HEK293 (cell line): Measurements from ENCODE around the gene ATPAF2.

Experiments
- CTCF ChIA-PET: fragments of 350-600 bp; formaldehyde crosslinking; extraction: SDS; loops from one replicate; lab custom pipeline; 2021; ENCODE audit warnings: antibody characterized with exemption; lab: Yijun Ruan, JAX
- POLR2A ChIA-PET: fragments of 300-600 bp; formaldehyde crosslinking; extraction: SDS; loops from one replicate; lab custom pipeline; 2020; ENCODE audit warnings: antibody characterized with exemption, inconsistent platforms; lab: Yijun Ruan, JAX
- H3K27ac ChIP-seq: fragments of 200-500 bp; sonication (Bioruptor generic); 2 replicates; pipeline ENCODE4 v1.5.1; 2014; ENCODE audit warnings: low read depth, low read length, control low read depth, inconsistent platforms; ENCODE audit errors: extremely low read depth
- H3K36me3 ChIP-seq, 2 experiments: fragments of 200-500 bp in 1 of 2; sonication (Bioruptor generic) in 1 of 2; 1 replicate in 1 of 2; 2 replicates in 1 of 2; pipeline ENCODE4 v1.5.1; 2014 to 2017; ENCODE audit warnings: inconsistent platforms in 2 of 2, low read length in 2 of 2; ENCODE audit not compliant: control insufficient read depth in 2 of 2, insufficient read depth in 1 of 2
- H3K4me1 ChIP-seq: fragments of 200-500 bp; sonication (Bioruptor generic); 2 replicates; pipeline ENCODE4 v1.5.1; 2014; ENCODE audit warnings: mild to moderate bottlenecking, low read length, inconsistent platforms; ENCODE audit not compliant: control insufficient read depth, insufficient read depth
- H3K4me3 ChIP-seq: 2 replicates; pipeline ENCODE4 v1.5.1; 2011; ENCODE audit warnings: low read depth, mild to moderate bottlenecking, control low read depth, low read length, moderate library complexity
- H3K9me3 ChIP-seq: fragments of 200-500 bp; sonication (Bioruptor generic); 2 replicates; pipeline ENCODE4 v1.5.1; 2014; ENCODE audit warnings: low read depth, low read length, inconsistent platforms; ENCODE audit not compliant: control insufficient read depth, insufficient read depth
- EGR2 ChIP-seq: fragments of 450-650 bp; formaldehyde crosslinking; IDR thresholded peaks from 2 replicates; pipeline ENCODE4 v1.5.1; 2016; ENCODE audit warnings: low read depth, missing biosample characterization, missing genetic modification characterization
- ELK4 ChIP-seq: IDR thresholded peaks from 2 replicates; pipeline ENCODE4 v1.6.1; 2011; ENCODE audit warnings: mild to moderate bottlenecking, low read depth, low read length, borderline replicate concordance
- GLIS1 ChIP-seq: fragments of 450-650 bp; formaldehyde crosslinking; IDR thresholded peaks from 2 replicates; pipeline ENCODE4 v1.5.1; 2016; ENCODE audit warnings: missing biosample characterization, missing genetic modification characterization
- GLIS2 ChIP-seq: fragments of 450-650 bp; formaldehyde crosslinking; IDR thresholded peaks from 2 replicates; pipeline ENCODE4 v1.5.1; 2016; ENCODE audit warnings: missing biosample characterization, missing genetic modification characterization
- HOXC10 ChIP-seq: sonication (generic); formaldehyde crosslinking; IDR thresholded peaks from 2 replicates; pipeline ENCODE4 v1.8.1; 2023; ENCODE audit warnings: mild to moderate bottlenecking, missing genetic modification reagents
- MEIS1 ChIP-seq: sonication (generic); formaldehyde crosslinking; IDR thresholded peaks from 2 replicates; pipeline ENCODE4 v1.8.1; 2022; ENCODE audit warnings: missing genetic modification reagents, mild to moderate bottlenecking, borderline replicate concordance
- OSR2 ChIP-seq: fragments of 450-650 bp; formaldehyde crosslinking; IDR thresholded peaks from 2 replicates; pipeline ENCODE4 v1.5.1; 2016; ENCODE audit warnings: missing biosample characterization, missing genetic modification characterization
- OVOL3 ChIP-seq: fragments of 450-650 bp; formaldehyde crosslinking; IDR thresholded peaks from 2 replicates; pipeline ENCODE4 v1.5.1; 2016; ENCODE audit warnings: missing biosample characterization, missing genetic modification characterization
- PRDM1 ChIP-seq: fragments of 450-650 bp; formaldehyde crosslinking; IDR thresholded peaks from 2 replicates; pipeline ENCODE4; 2016; ENCODE audit warnings: missing biosample characterization, missing genetic modification characterization
- SCRT1 ChIP-seq: fragments of 450-650 bp; formaldehyde crosslinking; IDR thresholded peaks from 2 replicates; pipeline ENCODE4 v1.5.1; 2016; ENCODE audit warnings: missing biosample characterization, missing genetic modification characterization, borderline replicate concordance
- SCRT2 ChIP-seq: fragments of 450-650 bp; formaldehyde crosslinking; IDR thresholded peaks from 2 replicates; pipeline ENCODE4 v1.5.1; 2016; ENCODE audit warnings: missing biosample characterization, missing genetic modification characterization
- YY2 ChIP-seq: fragments of 450-650 bp; formaldehyde crosslinking; IDR thresholded peaks from 2 replicates; pipeline ENCODE4 v1.5.1; 2016; ENCODE audit warnings: missing biosample characterization, missing genetic modification characterization
- ZBTB11 ChIP-seq: fragments of 450-650 bp; formaldehyde crosslinking; conservative IDR thresholded peaks from 2 replicates; pipeline ENCODE4 v1.5.1; 2016; ENCODE audit warnings: low read depth, missing biosample characterization, missing genetic modification characterization
- ZBTB48 ChIP-seq: fragments of 450-650 bp; formaldehyde crosslinking; IDR thresholded peaks from 2 replicates; pipeline ENCODE4 v1.5.1; 2016; ENCODE audit warnings: missing biosample characterization, missing genetic modification characterization
- ZFHX2 ChIP-seq: fragments of 450-650 bp; formaldehyde crosslinking; conservative IDR thresholded peaks from 2 replicates; pipeline ENCODE4 v1.5.1; 2016; ENCODE audit warnings: missing biosample characterization, missing genetic modification characterization
- ZIC2 ChIP-seq: fragments of 450-650 bp; formaldehyde crosslinking; IDR thresholded peaks from 2 replicates; pipeline ENCODE4 v1.5.1; 2016; ENCODE audit warnings: missing biosample characterization, missing genetic modification characterization
- ZNF133 ChIP-seq: fragments of 450-650 bp; formaldehyde crosslinking; IDR thresholded peaks from 2 replicates; pipeline ENCODE4 v1.5.1; 2016; ENCODE audit warnings: missing biosample characterization, missing genetic modification characterization
- ZNF138 ChIP-seq: fragments of 450-650 bp; formaldehyde crosslinking; IDR thresholded peaks from 2 replicates; pipeline ENCODE4 v1.5.1; 2016; ENCODE audit warnings: missing biosample characterization, missing genetic modification characterization, borderline replicate concordance
- ZNF140 ChIP-seq: fragments of 450-650 bp; formaldehyde crosslinking; IDR thresholded peaks from 2 replicates; pipeline ENCODE4 v1.5.1; 2016; ENCODE audit warnings: missing biosample characterization, missing genetic modification characterization
- ZNF2 ChIP-seq: fragments of 450-650 bp; formaldehyde crosslinking; IDR thresholded peaks from 2 replicates; pipeline ENCODE4 v1.5.1; 2016; ENCODE audit warnings: missing biosample characterization, missing genetic modification characterization
- ZNF23 ChIP-seq: fragments of 450-650 bp; formaldehyde crosslinking; IDR thresholded peaks from 2 replicates; pipeline ENCODE4 v1.5.1; 2016; ENCODE audit warnings: missing biosample characterization, missing genetic modification characterization, borderline replicate concordance
- ZNF280C ChIP-seq: fragments of 450-650 bp; formaldehyde crosslinking; IDR thresholded peaks from 2 replicates; pipeline ENCODE4 v1.5.1; 2016; ENCODE audit warnings: missing biosample characterization, missing genetic modification characterization
- ZNF37A ChIP-seq: fragments of 450-650 bp; IDR thresholded peaks from 2 replicates; pipeline ENCODE4 v1.5.1; 2018; ENCODE audit warnings: missing biosample characterization, missing genetic modification characterization
- ZNF48 ChIP-seq: fragments of 450-650 bp; formaldehyde crosslinking; IDR thresholded peaks from 2 replicates; pipeline ENCODE4 v1.5.1; 2016; ENCODE audit warnings: missing biosample characterization, missing genetic modification characterization
- ZNF529 ChIP-seq: fragments of 450-650 bp; formaldehyde crosslinking; IDR thresholded peaks from 2 replicates; pipeline ENCODE4 v1.5.1; 2017; ENCODE audit warnings: missing genetic modification characterization, missing biosample characterization; ENCODE audit not compliant: insufficient replicate concordance
- ZNF600 ChIP-seq: fragments of 450-650 bp; formaldehyde crosslinking; IDR thresholded peaks from 2 replicates; pipeline ENCODE4 v1.5.1; 2016; ENCODE audit warnings: missing biosample characterization, missing genetic modification characterization
- ZNF610 ChIP-seq: fragments of 450-650 bp; formaldehyde crosslinking; IDR thresholded peaks from 2 replicates; pipeline ENCODE4 v1.5.1; 2016; ENCODE audit warnings: missing biosample characterization, missing genetic modification characterization, borderline replicate concordance
- ZNF654 ChIP-seq: fragments of 450-650 bp; formaldehyde crosslinking; IDR thresholded peaks from 2 replicates; pipeline ENCODE4 v1.5.1; 2016; ENCODE audit warnings: low read depth, missing biosample characterization, missing genetic modification characterization
- ZNF747 ChIP-seq: fragments of 450-650 bp; formaldehyde crosslinking; IDR thresholded peaks from 2 replicates; pipeline ENCODE4 v1.5.1; 2016; ENCODE audit warnings: missing biosample characterization, missing genetic modification characterization
- ZNF843 ChIP-seq: fragments of 450-650 bp; formaldehyde crosslinking; IDR thresholded peaks from 2 replicates; pipeline ENCODE4 v1.5.1; 2016; ENCODE audit warnings: missing biosample characterization, missing genetic modification characterization
- ZXDB ChIP-seq: fragments of 450-650 bp; formaldehyde crosslinking; IDR thresholded peaks from 2 replicates; pipeline ENCODE4 v1.5.1; 2016; ENCODE audit warnings: missing biosample characterization, missing genetic modification characterization

Gene ATPAF2

GRCh38 chr17:18008496-18009268 lies 30.3 kb downstream of the ATPAF2 start (continued):
- no peak for TF ChIP-seq ZNF747

- Histone ChIP-seq H3K4me1 (no peaks in the 10 kb centered on the region), H3K4me3 (no peak overlapping the region), H3K36me3 (peaks cover 0 to 28% of the 10 kb centered on the region in 2 experiments; a peak in 2 of 3 replicates), H3K27ac (no peak overlapping the region), H3K9me3 (no peaks in the 10 kb centered on the region)
- ChIA-PET POLR2A (interaction anchor here (0.6 to 0.9 kb wide), 2 partner anchors 32 to 168 kb away, joined by 3 read pairs; partner anchors contain the start of genes ATPAF2 and GID4), CTCF (interaction anchor here (0.9 to 1.5 kb wide), 4 partner anchors 40 to 146 kb away, joined by 3 to 6 read pairs (median 4); no protein-coding TSS in a partner anchor)
- TF ChIP-seq SCRT1 (tag by site-specific recombination) (peak; percentile 70; the same call in 1 of the 2 replicates), ZNF529 (tag by site-specific recombination) (no peak), ZNF600 (tag by site-specific recombination) (no peak), ZNF2 (tag by site-specific recombination) (no peak), GLIS1 (tag by site-specific recombination) (peak; percentile 82), EGR2 (tag by site-specific recombination) (no peak), ZNF138 (tag by site-specific recombination) (no peak), OSR2 (tag by site-specific recombination) (no peak), ELK4 (no peak), ZNF280C (no peak), ZNF48 (no peak), ZFHX2 (tag by site-specific recombination) (no peak), ZNF610 (tag by site-specific recombination) (no peak), ZNF140 (tag by site-specific recombination) (no peak), YY2 (tag by site-specific recombination) (no peak), GLIS2 (tag by site-specific recombination) (peak; percentile 51), ZXDB (tag by site-specific recombination) (no peak), ZNF654 (tag by site-specific recombination) (no peak), ZNF843 (no peak), PRDM1 (tag by site-specific recombination) (no peak), ZNF133 (no peak), OVOL3 (tag by site-specific recombination) (no peak), ZNF37A (tag by site-specific recombination) (no peak), ZIC2 (tag by site-specific recombination) (peak; percentile 95), ZBTB48 (tag by site-specific recombination) (no peak), ZNF23 (no peak), HOXC10 (CRISPR knock-in tag) (no peak), ZBTB11 (tag by site-specific recombination) (no peak), MEIS1 (CRISPR knock-in tag) (no peak), SCRT2 (tag by site-specific recombination) (peak; percentile 92)
These were observed 32.3 kb downstream of the ATPAF2 start for GRCh38 chr17:18006495-18007239.
